Measurements from ENCODE around the gene ACTL6B. TPM values are rescaled to one million over a fixed set of nuclear protein-coding genes. Genes with fewer than 3 reads are reported as not detected.
A peak's percentile ranks its signal among the peaks of the same experiment; 100 is the strongest.

The ACTL6B gene
- total and polyA plus RNA-seq, 2 of the 13 experiments (the other 11 are each of a cell fraction or from before 2014, with no cell fraction given), result not detected

GRCh38 chr7:100674411-100675104 is 18.3 kb upstream of the ACTL6B start:
- ChIA-PET CTCF (ENCODE audit: low intra/inter-chr PET ratio, low total read pairs) (no interaction called here), POLR2A (interaction anchor here (0.6 to 1.4 kb wide), 4 partner anchors 18 to 32 kb away, joined by 3 to 4 read pairs (median 4); partner anchors contain the start of gene POP7)
- TF ChIP-seq ARNT2 (CRISPR knock-in tag; IDR thresholded peaks at IDR 0.05; ENCODE audit: low read depth) (0 out of 2 replicates have a peak, but pooled peaks have one; percentile 28), HOXA3 (CRISPR knock-in tag; IDR thresholded peaks at IDR 0.05) (no peak), DDIT3 (CRISPR knock-in tag; IDR thresholded peaks at IDR 0.05) (no peak)
- TF ChIP-seq, protein P1, sequence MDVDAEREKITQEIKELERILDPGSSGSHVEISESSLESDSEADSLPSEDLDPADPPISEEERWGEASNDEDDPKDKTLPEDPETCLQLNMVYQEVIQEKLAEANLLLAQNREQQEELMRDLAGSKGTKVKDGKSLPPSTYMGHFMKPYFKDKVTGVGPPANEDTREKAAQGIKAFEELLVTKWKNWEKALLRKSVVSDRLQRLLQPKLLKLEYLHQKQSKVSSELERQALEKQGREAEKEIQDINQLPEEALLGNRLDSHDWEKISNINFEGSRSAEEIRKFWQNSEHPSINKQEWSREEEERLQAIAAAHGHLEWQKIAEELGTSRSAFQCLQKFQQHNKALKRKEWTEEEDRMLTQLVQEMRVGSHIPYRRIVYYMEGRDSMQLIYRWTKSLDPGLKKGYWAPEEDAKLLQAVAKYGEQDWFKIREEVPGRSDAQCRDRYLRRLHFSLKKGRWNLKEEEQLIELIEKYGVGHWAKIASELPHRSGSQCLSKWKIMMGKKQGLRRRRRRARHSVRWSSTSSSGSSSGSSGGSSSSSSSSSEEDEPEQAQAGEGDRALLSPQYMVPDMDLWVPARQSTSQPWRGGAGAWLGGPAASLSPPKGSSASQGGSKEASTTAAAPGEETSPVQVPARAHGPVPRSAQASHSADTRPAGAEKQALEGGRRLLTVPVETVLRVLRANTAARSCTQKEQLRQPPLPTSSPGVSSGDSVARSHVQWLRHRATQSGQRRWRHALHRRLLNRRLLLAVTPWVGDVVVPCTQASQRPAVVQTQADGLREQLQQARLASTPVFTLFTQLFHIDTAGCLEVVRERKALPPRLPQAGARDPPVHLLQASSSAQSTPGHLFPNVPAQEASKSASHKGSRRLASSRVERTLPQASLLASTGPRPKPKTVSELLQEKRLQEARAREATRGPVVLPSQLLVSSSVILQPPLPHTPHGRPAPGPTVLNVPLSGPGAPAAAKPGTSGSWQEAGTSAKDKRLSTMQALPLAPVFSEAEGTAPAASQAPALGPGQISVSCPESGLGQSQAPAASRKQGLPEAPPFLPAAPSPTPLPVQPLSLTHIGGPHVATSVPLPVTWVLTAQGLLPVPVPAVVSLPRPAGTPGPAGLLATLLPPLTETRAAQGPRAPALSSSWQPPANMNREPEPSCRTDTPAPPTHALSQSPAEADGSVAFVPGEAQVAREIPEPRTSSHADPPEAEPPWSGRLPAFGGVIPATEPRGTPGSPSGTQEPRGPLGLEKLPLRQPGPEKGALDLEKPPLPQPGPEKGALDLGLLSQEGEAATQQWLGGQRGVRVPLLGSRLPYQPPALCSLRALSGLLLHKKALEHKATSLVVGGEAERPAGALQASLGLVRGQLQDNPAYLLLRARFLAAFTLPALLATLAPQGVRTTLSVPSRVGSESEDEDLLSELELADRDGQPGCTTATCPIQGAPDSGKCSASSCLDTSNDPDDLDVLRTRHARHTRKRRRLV (CRISPR knock-in tag; IDR thresholded peaks at IDR 0.05), result peak; percentile 20; the same call in 1 of the 2 replicates
- TF ChIP-seq, protein P2, sequence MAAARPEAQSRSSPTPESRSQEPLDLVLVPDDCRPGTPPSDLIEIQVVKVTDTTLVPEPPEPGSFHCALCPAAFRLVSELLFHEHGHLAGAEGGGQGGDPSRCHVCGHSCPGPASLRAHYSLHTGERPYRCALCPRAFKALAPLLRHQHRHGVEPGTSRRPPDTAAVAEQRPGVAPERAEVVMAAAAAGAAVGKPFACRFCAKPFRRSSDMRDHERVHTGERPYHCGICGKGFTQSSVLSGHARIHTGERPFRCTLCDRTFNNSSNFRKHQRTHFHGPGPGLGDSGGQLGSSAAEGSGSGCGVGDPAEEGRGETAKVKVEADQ (CRISPR knock-in tag; IDR thresholded peaks at IDR 0.05; ENCODE audit: borderline replicate concordance), result 0 out of 2 replicates have a peak, but pooled peaks have one; percentile 33
- TF ChIP-seq, protein P3, sequence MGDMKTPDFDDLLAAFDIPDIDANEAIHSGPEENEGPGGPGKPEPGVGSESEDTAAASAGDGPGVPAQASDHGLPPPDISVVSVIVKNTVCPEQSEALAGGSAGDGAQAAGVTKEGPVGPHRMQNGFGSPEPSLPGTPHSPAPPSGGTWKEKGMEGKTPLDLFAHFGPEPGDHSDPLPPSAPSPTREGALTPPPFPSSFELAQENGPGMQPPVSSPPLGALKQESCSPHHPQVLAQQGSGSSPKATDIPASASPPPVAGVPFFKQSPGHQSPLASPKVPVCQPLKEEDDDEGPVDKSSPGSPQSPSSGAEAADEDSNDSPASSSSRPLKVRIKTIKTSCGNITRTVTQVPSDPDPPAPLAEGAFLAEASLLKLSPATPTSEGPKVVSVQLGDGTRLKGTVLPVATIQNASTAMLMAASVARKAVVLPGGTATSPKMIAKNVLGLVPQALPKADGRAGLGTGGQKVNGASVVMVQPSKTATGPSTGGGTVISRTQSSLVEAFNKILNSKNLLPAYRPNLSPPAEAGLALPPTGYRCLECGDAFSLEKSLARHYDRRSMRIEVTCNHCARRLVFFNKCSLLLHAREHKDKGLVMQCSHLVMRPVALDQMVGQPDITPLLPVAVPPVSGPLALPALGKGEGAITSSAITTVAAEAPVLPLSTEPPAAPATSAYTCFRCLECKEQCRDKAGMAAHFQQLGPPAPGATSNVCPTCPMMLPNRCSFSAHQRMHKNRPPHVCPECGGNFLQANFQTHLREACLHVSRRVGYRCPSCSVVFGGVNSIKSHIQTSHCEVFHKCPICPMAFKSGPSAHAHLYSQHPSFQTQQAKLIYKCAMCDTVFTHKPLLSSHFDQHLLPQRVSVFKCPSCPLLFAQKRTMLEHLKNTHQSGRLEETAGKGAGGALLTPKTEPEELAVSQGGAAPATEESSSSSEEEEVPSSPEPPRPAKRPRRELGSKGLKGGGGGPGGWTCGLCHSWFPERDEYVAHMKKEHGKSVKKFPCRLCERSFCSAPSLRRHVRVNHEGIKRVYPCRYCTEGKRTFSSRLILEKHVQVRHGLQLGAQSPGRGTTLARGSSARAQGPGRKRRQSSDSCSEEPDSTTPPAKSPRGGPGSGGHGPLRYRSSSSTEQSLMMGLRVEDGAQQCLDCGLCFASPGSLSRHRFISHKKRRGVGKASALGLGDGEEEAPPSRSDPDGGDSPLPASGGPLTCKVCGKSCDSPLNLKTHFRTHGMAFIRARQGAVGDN (CRISPR knock-in tag; IDR thresholded peaks at IDR 0.05), result peak; percentile 45; the same call in 1 of the 2 replicates

More at GRCh38 chr7:100674411-100675104, 18.3 kb upstream of the ACTL6B start:
- 0% methylated on average over 29 of the region's 43 CpGs for WGBS (ENCODE audit: low lambda C conversion rate)
- Histone ChIP-seq H3K4me2 (ENCODE audit: low read depth, low read length) (peak overlapping the region; percentile 78), H4K20me1 (ENCODE audit: insufficient read depth, low read length) (peaks cover 8% of the 10 kb centered on the region; the same call in 1 of the 2 replicates), H3K9me3 (ENCODE audit: low read length) (no peaks in the 10 kb centered on the region), H3K4me1 (ENCODE audit: insufficient read depth, low read length) (peaks cover 30% of the 10 kb centered on the region), H3K27me3 (ENCODE audit: control insufficient read depth in 1 of 2, insufficient read depth in 2 of 2, low read length in 2 of 2) (peaks cover 0 to 4% of the 10 kb centered on the region in 2 experiments; a peak in 2 of 5 replicates), H3K27ac (ENCODE audit: extremely low read length, insufficient read depth, low read length) (peak overlapping the region; percentile 40), H3K79me2 (ENCODE audit: insufficient read depth, low read length) (peaks cover 9% of the 10 kb centered on the region), H3K4me3 (replicated peaks in 1 of 3; ENCODE audit: insufficient read depth in 1 of 3, low read depth in 2 of 3, low read length in 3 of 3) (peak overlapping the region; percentile 92 to 97 (median 96)), H3K36me3 (replicated peaks in 1 of 2; ENCODE audit: control insufficient read depth in 1 of 2, insufficient read depth in 2 of 2, low read length in 2 of 2) (peaks cover 14 to 22% of the 10 kb centered on the region in 2 experiments; a peak in 4 of 5 replicates), H3K9ac (ENCODE audit: insufficient read depth, low read depth, low read length) (peak overlapping the region; percentile 93), H2AFZ (ENCODE audit: low read length) (no peak overlapping the region)
- in situ Hi-C loops (cut with HindIII; ENCODE audit: extremely low pct_ligation_motif_present, low pct_unique_long_range_greater_than_20kb), result no loop called here
- no TSS peak for BruUV-seq (replicated peaks)
- no peak for FAIRE-seq
- DNase-seq (ENCODE audit: low spot score), result no peak
- intact Hi-C loops (cut with micrococcal nuclease; ENCODE audit: unreplicated experiment), result loop anchor here (2.0 kb wide), 1 partner anchor 16 kb away; no protein-coding TSS in a partner anchor
- peak; percentile 21 for ATAC-seq
